Measurements from ENCODE around the gene VOPP1.

DNA sequence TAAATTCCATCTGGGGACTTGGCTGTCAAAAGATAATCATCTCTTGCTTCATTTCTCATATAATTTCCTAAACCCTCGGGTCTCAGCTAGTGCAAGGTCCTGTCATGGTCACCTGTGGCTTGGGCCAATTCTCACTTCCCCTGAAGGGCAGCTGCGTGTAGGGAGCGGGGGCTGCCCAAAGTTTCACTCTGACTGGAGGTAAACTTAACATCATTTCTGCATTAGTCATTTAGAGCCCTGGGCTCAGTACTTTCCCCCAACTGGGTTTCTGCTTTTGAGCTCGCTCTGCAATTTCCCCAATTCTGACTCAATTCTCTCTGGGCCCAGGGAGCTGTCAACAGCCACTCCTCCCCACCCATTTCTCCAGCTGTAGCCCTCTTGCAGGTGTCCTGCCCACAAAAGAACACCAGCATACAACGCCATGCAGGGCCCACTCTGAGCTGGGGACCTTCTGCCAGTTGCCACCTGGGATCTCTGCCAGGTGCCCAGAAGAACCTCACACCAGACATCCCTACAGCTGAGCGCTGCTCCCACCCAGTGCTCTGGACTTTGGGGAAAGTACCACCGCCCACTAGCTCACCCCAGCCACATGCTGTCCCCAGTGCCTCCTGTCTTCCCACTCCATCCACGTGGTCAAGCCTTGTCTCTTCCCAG lies 37.9 kb downstream of the VOPP1 start:
- TF ChIP-seq CTCF (conservative IDR thresholded peaks at IDR 0.05; ENCODE audit: low read length) (no peak), EZH2phosphoT487 (IDR thresholded peaks at IDR 0.05; ENCODE audit: borderline replicate concordance) (no peak)
